GM18517 (cell line): ENCODE data around the gene AEBP1.

ENCODE experiments used
- ATAC-seq: cut with Tn5 transposase; IDR thresholded peaks from one replicate; pipeline ENCODE4 v1.9.1; 2021; ENCODE audit warnings: mild to moderate bottlenecking, moderate library complexity; ENCODE audit not compliant: unreplicated experiment

The AEBP1 gene

DNA sequence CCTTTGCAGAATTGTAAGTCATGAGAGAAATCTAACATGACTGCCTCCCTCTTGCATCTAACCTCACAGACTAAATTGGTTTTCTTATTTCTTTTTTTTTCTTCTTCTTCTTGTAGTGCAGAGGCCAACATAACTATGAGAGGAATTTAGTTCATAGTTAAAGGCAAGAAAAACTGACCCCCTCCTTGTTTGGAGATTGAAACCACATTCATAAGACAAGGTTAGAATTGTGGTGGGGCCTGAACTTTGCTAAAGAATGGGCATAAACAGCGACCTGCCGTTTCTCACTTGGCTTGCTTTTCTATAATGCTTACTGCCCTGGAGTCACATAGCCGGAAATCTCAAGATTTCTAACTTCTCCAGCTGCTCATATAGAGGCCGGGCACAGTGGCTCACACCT, 19.4 kb upstream of the AEBP1 start:
- no peak for ATAC-seq

DNA sequence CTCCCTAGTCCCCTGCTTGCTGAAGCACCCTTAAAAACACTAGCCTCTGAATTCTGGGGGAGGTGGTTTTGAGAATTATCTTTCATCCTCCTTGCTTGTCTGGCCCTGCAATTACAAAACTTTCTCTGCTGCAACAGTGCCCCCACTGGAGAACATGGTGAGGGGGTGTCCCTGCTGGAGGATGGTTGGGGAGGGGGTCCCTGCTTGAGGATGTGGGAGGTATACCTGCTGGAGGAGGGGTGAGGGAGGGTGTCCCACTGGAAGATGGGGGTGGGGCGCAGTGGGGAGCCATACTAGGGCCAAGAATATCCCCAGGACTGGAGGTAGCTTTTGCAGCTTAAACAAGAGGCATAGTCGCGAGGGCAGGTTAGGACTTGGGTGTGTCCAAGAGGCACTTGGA, 18.6 kb upstream of the AEBP1 start:
- ATAC-seq, result no peak

DNA sequence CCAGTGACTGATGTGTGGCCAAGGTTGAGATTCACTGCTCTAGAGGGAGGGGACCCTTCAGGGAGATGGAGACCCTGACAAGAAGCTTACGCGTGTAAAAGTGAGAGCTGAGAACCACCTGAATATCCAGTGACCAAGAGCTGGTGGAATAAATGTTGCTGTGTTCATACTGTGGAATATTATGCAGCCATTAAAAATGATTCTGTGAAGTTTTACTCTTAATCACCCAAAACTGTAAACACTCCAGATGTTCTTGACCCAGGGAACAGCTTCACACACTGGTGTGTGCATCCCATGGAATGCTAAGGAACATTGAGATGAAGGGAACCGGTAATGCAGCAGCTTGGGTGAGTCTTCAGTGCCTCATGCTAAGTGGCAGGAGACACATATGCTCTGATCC, 17.5 kb upstream of the AEBP1 start:
- no peak for ATAC-seq

DNA sequence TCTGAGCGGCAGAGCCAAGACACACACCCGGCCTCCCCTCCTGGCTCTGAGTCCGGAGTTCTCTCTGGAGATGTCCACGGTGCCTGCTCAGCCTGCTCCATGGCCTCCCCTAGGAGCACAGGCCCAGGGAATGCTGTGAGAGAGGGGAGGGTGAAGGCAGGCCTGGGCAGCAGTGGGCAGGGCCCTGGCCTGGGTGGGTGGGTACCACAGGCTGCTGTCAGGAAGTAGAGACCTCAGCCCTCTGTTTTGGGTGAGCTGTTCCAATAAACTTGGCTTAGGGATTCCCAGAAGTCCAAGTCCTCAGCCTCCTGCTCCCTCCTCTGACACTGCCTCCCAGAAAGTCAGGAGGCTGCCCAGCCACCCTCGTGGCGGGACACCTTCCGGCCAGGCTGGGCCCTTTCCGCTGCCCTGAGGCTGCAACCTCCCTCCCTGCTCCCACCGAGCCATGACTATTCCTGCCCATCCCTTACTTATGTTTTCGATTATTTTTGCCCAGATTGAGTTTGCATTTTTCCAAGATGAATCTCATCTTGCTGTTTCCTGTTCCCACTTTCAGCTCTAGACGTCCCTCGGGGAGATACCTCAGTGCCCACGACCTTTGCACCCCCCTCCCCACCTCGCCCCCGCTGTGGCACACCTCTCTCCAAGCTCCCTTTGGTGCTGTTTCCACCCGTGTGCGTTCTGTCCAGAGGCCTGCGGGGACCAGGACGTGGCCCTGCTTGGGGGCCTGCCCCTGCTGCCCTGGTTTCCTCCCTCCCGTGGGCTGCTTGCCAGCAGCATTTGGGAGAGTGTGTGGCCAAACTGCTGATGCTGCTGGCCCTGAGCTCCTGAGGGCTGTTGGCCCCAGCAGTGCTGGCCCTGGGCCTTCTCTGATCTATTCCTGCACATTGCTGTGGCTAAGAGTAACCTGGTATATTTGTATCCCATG, 16.0 kb upstream of the AEBP1 start:
- ATAC-seq, result no peak

DNA sequence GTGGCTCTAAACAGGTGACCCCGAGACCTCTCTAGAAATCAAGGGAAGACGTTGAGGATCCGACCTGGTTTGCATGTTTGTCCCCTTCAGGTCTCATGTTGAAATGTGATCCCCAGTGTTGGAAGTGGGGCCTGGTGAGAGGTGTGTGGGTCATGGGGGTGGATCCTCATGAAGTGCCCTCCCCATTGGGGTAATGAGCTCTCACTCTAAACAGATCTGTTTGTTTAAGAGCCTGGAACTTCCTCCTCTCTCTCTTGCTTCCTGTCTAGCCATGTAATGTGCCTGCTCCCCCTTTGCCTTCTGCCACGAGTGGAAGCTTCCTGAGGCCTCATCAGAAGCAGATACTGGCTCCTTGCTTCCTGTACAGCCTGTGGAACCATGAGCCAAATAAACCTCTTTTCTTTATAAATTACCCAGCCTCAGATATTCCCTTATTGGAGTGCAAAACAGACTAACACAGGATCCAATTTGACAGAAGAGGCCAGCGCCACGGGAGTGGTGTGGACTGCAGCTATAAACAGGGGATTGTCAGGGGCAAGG, 11.0 kb upstream of the AEBP1 start:
- no peak for ATAC-seq

DNA sequence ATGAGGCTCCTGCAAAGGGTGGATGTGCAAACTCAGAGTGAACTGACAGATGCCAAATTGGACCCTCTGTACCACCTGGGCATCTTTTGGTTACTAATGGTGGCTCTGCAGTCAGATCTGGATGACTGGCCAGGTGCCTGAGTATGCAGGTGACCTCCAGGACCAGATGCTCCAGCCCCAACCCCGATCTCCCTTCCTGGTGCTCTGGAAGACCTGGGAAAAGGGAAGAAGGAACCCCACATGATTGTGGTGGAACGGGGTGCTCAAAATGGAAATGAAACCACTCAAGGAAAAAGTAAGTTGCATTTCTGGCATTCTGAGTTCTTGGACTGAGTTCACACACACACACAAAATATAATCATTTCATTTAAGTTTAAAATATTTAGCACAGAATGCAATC, 9.8 kb upstream of the AEBP1 start:
- ATAC-seq, result no peak

DNA sequence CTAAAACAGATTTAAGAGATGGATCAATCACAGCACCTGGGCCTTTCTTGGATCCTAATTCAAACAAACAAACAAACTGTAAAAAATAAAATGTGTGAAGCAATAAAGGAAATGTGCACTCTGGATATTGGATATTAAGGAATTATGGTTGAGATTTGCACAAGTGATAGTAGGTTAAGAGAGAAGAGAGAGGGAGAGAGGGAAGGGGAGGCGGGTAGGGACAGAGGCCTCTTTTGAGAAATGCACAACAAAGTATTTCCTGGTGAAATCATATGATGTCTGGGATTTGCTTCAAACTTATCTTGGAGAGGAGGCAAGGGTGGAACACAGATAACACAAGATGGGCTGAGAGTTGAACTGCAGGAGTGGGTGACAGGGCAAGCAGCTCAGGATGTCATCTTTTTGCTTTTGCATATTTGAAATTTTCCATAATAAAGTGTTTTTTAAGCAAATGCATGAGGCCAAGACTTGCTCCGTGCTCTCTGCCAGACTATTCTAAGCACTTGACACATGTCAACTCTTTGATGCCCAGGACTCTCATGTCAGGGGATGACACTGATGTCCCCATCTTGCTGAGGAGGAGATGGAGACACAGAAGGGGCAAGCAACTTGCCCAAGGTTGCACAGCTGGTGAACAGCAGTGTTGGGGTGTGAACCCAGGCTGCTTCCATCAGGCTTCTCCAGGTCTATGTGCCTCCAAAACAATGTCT, 9.1 kb upstream of the AEBP1 start:
- ATAC-seq, result no peak

DNA sequence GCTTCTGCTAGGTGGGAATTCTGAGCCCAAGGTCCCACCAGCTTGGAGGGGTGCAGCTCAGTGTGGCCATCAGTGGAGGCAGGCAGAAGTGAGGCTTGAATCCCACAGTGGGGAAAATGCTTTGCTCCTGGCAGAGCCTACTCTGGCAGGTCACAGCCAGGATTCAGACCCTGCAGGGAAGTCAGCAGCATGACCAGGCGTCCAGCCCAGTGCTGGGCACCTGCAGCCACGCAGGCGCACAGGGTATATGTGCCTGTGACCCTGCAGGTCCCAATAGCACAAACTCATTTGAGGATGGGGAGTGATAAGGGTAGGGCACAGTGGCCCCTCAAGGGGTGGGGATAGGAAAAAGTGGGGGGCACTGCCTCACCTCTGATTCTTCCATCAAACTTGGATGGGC, 8.4 kb upstream of the AEBP1 start:
- no peak for ATAC-seq

DNA sequence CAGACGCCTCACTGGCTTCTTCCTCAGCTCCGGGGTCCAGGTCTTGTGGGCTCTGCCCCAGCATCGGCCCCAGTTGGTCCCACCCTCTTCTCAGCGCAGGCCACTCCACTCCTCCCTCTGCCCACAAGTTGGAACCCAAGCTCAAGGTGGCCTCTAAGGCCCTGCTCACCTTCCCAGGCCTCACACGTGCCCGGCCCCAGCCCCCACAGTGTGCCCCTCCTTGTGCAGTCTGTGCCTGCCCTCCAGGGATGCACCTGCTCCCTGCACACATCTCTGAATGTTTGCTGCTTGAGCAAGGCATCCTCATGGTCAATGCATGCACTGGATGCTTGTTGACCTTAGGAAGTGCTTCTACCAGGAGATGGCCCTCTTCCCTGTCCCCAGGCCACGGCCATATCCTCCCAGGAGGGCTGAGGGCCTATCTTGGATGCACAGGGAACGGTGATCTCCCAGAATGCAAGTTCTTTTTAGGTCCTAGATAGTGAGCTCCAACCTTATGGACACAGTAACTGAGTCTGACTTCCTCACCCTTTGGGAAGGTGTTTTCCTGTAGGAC, 7.7 kb upstream of the AEBP1 start:
- no peak for ATAC-seq

DNA sequence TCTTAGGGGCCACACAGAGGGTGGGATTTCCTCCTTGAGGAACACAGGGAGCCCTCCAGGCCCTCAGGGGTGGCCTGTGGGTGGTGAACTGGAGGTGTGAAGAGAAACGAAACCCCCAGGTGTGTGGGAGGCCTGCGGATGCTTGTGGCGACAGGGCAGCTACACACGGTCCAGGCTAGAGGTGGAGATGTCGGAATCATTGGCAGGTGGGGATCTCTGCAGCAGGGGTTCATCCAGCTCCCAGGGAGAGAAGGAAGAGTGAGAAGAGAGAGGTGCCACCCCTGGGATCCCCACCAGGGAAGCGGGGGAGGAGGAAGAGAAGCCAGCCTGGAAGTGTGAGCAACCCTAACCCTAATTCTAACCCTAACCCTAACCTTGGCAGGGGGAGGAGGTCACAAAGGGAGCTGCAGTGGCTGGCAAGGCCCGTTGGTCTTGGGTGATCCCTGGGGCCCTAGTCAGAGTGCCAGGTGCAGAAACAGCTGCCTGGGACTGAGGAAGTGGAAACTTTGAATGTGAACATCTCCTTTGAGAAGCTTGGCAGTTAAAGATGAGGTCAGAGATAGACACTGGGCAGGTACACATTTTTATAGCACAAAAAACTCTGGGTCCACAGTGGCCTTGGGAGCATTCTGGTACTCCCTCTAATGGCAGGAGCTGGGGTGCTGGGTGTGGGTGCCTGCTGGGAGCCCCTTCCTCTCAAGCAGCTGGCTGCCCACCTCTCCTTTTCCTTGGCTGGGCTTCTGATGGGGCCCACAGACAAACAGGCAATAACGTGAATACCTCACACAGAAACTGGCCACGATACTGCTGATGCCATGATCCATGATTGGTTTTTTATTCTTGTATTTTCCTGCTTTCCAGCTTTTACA, 6.8 kb upstream of the AEBP1 start:
- peak; percentile 58 for ATAC-seq

DNA sequence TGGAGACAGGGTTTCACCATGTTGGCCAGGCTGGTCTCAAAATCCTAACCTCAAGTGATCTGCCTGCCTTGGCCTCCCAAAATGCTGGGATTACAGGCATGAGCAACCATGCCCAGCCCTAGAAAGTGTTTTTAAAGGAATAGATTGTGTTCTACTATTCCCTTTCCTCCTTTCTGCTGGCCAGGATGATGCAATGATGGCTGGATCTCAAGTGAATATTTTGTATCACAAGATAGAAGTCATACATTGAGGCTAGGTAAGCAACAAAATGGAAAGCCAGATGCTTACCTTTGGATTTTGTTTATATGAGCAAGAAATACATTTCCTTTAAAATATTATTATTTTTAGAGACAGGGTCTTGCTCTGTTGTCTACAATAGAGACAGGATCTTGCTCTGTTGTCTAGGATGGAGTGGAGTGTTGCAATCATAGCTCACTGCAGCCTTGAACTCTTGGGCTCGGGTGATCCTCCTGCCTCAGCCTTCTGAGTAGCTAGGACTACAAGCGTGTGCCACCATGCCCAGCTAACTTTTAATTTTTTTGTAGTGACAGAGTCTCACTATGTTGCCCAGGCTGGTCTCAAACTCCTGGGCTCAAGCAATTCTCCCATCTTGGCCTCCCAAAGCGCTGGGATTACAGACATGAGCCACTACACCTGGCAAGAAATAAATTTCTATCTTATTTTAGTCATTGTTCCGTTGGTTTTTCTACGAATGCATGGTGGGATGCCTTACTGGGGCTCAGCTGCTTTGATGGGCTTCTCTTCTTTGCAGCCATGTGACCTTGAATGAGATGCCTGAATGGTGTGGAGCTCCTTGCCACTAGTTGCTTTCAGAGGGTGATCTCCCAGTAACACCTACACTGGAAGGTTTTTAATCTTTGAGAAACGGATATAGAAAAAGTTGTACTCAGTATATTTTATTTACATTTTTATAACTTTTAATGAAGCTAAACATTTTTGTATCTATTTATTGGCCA, 5.8 kb upstream of the AEBP1 start:
- ATAC-seq, result no peak

DNA sequence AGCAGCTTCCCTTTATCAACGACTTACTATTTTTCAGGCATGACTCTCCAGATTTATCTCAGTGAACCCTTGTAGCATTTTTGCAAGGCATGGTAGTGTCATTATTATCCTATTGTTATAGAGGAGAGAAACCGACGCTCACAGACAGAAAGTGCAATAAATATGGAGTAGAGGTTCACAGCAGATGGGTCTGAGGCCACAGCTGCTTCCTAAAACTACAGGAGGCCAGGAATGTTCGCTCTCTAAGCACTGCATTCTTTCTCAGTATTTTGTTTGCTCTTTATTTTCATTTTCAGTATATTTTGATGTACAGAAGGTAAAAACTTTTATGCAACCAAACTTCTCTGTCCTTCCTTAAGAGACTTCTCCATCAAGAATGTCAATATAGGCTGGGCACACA, 4.5 kb upstream of the AEBP1 start:
- no peak for ATAC-seq

DNA sequence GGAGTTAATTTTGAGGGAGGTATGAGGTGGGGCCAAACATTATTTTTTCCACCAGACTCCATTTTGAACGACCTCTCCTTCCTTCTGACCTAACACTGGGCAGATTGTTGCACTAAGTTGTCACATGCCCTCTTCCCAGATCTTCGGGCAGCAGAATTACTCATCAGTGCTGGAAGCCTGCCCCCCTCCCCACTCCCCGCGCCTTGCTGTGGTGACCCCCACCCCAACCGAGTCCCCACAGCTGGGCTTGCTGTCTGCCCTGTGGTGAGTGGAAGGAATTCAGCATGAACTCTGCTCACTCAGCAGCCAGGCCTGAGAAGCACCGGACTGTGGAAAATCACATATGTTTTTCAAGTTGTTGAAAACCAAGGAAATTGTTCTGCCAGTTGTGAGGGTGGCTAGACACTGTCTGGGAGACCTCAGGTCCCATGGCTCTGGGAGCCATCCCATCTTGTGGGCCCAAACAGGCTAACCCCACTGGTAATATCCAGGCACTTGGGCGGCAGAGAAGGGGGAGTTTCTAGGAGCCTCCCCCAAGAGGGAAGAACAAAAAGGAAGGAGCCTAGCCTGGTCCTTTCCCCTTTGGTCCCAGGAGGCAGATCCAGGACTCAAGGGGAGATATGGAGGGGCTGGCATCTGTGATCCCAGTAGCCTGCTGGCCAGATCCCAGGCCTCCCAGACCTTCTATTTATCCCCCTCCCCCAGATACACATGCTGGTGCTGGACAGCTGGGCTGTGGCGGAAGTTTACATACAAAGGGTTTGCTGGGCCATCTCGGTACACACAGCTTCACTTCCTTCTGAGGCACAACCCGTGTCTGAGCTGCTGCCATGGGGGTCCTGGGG, 3.5 kb upstream of the AEBP1 start:
- no peak for ATAC-seq

DNA sequence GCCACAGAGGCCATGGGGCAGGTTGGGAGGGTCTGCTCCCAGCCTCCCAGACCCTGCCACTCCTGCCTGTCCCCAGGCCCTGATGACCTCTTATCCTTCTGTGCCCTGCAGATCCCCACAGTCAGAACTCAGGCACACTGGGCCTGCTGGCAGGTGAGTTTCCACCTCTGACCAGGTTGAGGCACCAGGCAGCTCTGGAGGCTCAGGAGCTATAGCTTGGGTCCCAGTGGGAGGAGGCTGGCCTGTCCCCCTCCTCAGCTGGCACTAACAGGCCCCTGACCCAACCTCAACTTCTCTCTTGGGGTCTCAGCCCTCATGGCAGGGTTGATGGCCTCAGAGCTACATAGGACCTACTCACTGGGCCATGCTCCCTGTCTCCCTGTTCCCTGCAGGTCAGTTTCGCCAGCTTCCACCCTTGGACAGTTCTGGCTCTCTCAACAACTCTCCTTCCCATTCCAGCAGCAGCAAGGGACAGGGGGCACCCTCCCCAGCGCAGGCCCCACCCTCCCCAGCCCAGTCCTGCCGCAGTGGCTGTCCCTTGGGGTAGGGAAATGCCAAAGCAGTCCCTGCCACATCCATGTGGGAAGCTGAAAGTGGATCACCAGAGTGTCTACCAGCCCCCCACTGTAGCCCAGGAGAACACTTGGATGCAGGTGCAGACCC, 2.7 kb upstream of the AEBP1 start:
- ATAC-seq, result no peak

DNA sequence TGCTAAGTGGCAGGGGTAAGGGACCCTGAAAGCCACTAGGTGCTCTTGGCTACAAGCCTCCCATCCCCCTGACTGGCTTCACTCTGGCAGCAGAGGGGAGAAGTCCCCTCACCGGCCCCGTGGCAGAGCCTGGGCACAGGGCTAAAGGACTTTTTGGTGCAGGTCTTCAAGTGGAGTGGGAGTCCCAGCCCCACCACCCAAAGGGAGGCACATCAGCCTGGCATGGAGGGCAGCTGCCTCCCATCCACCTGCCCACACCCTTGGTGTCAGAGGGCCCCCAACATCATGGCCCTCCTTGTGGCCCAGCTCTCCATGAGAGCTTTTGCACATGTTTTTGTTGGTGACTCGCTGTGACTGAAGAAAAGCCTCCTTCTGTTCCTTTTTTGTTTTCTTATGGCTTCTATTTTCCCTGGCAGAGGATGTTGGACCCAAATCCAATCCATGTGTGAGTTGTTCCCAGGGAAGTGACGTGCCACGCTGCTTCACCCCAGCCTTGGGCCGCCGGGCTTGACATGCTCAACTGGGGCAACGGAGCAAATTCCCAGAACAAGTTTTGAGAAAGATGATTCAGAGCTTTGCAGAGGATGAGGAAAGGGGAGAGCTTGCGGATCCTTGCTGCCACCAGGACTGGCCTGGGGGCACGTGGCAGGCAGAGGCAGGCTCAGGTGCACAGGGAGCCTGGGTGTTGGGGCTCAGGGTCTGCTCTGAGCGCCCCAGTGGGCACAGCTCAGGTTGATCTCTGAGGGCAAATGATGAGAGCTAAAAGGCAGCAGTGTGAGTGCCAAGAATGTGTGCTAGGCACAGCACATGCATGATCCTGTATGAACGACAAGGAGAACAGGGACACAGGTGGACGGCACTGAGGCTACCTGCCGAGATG, 1.9 kb upstream of the AEBP1 start:
- ATAC-seq, result no peak

DNA sequence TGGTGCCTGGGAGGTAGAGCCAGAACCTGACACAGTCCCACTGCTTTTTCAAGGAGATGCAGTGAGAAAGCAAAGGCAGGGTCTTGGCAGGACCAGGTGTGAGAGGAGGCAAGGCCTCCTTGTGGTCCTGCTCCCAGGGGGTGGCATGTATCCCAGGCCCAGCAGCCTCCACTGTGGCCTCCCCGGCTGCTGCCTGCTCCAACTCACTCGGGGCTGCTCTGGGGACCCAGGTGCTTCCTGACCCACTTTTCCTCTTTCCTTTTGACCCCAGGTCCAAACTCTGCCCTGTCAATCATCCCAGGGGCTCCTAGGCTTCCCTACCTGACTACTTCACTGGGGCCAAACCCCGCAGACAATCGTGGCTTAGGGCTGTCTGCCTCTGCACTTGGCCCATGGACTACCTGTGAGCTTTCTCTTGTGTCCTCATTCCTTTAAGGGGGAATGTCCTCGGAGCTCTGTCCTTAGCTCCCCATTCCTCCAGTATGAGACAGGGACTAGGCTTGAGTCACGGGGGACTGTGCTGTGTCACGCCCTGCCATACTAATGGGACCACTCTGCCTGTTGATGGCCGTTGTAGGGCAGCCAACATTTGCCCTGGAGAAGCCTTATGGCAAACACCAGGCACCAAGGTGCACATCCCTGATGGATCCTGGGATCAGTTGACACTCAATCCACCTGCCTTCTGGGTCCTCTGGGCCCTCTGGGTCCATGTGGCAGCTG, 1.1 kb upstream of the AEBP1 start:
- ATAC-seq, result no peak

DNA sequence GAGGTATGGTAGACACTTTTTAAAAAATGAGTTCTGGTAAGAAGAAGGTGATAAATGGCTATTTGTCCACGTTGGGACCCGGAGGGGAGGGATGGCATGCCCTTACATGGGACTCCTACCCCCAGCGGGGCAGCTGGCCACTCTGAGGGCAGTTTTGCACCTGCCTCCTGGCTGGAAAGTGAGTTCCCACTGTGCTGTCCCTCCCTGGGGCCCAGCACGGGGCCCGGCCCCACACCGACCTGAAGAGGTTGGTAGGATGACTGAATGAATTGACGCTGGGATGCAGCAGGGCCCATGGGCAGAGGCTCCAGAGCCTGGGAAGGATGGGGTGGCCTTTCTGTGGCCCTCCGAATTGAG, 601 bp upstream of the AEBP1 start:
- no peak for ATAC-seq
